MM.1S (cell line): Measurements from ENCODE around the gene FYN.

ENCODE experiments used
- DNase-seq: peaks from one replicate; pipeline ENCODE4 v3.0.0-alpha.2; 2015
- H2AFZ ChIP-seq: fragments of 300-600 bp; sonication (generic); 2 replicates; pipeline ENCODE4 v1.6.0; 2016; ENCODE audit warnings: antibody characterized with exemption, low read length
- H3F3A ChIP-seq: fragments of 300-600 bp; sonication (generic); 2 replicates; pipeline ENCODE4 v1.6.1; 2016; ENCODE audit warnings: mild to moderate bottlenecking, antibody characterized with exemption, low read length, moderate library complexity, mixed read lengths; ENCODE audit not compliant: insufficient read depth
- H3K27ac ChIP-seq: fragments of 300-600 bp; sonication (generic); 2 replicates; pipeline ENCODE4 v1.5.1; 2016; ENCODE audit warnings: mild to moderate bottlenecking, low read length
- H3K27me3 ChIP-seq: fragments of 300-600 bp; sonication (generic); replicated peaks from 2 replicates; pipeline ENCODE4 v1.6.0; 2016; ENCODE audit warnings: low read length; ENCODE audit not compliant: insufficient read depth
- H3K36me3 ChIP-seq: fragments of 300-600 bp; sonication (generic); replicated peaks from 2 replicates; pipeline ENCODE4 v1.6.1; 2016; ENCODE audit warnings: mild to moderate bottlenecking, low read length, mixed read lengths; ENCODE audit not compliant: insufficient read depth
- H3K4me1 ChIP-seq: fragments of 300-600 bp; sonication (generic); 2 replicates; pipeline ENCODE4 v1.6.1; 2016; ENCODE audit warnings: low read length, mixed read lengths
- H3K4me2 ChIP-seq: fragments of 300-600 bp; sonication (generic); 2 replicates; pipeline ENCODE4 v1.6.0; 2016; ENCODE audit warnings: low read depth, low read length
- H3K4me3 ChIP-seq: fragments of 300-600 bp; sonication (generic); 2 replicates; pipeline ENCODE4 v1.5.1; 2016; ENCODE audit warnings: low read length, mixed read lengths
- H3K79me2 ChIP-seq: fragments of 300-600 bp; sonication (generic); 2 replicates; pipeline ENCODE4 v1.6.1; 2016; ENCODE audit warnings: mixed run types, low read length, mixed read lengths
- H3K9ac ChIP-seq: fragments of 300-600 bp; sonication (generic); 2 replicates; pipeline ENCODE4 v1.6.1; 2016; ENCODE audit warnings: low read length, mixed read lengths
- H3K9me2 ChIP-seq: fragments of 300-600 bp; sonication (generic); replicated peaks from 2 replicates; pipeline ENCODE4 v1.6.1; 2016; ENCODE audit warnings: mild to moderate bottlenecking, low read length, mixed read lengths; ENCODE audit not compliant: insufficient read depth
- H3K9me3 ChIP-seq: fragments of 300-600 bp; sonication (generic); replicated peaks from 2 replicates; pipeline ENCODE4 v1.6.1; 2016; ENCODE audit warnings: mild to moderate bottlenecking, low read length, mixed read lengths; ENCODE audit not compliant: insufficient read depth
- H4K20me1 ChIP-seq: fragments of 300-600 bp; sonication (generic); 2 replicates; pipeline ENCODE4 v1.6.1; 2016; ENCODE audit warnings: mild to moderate bottlenecking, low read length, moderate library complexity, mixed read lengths; ENCODE audit not compliant: insufficient read depth
- EZH2 ChIP-seq: fragments of 300-600 bp; sonication (generic); optimal IDR thresholded peaks from 2 replicates; pipeline ENCODE3; 2017; ENCODE audit warnings: low read depth, mild to moderate bottlenecking, antibody characterized with exemption, low read length, mixed read lengths
- EZH2phosphoT487 ChIP-seq: fragments of 300-600 bp; sonication (generic); IDR thresholded peaks from 2 replicates; pipeline ENCODE4 v1.6.1; 2018; ENCODE audit warnings: antibody characterized with exemption, low read length
- TF ChIP-seq, protein P1 (sequence below): fragments of 300-600 bp; sonication (generic); IDR thresholded peaks from 2 replicates; pipeline ENCODE4 v1.5.1; 2016; ENCODE audit warnings: antibody characterized with exemption, low read length, mixed read lengths

Gene FYN

DNA sequence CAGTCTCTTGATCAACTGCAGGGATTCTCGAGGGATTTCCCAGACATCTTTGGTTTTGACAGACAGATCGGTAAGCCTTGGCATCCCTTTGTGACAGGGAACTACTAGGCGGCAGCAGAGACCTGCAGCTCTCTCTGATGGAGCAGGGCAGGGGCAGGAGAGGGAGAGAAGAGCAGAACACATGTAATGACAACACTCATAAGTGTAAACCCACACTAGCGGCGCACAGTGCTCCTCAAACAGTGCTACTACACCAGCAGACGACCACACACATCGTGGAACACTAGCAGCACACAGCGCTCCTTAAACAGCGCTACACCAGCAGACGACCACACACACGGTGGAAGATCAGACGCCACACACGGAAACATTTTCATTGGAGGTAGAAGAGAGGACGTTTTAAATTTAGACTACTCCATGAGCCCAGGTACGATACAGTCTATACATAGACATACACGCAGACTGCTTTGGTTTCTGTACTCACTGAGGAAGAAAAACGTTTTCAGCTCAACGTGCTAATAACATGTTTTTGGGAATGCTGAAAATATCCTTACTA lies 173.0 kb downstream of the FYN start:
- Histone ChIP-seq H3K79me2 (no peaks in the 10 kb centered on the region), H2AFZ (no peak overlapping the region), H3K36me3 (no peaks in the 10 kb centered on the region), H3K9ac (no peak overlapping the region), H3K4me3 (no peak overlapping the region), H4K20me1 (no peaks in the 10 kb centered on the region), H3K27ac (no peak overlapping the region), H3F3A (no peaks in the 10 kb centered on the region), H3K9me2 (no peaks in the 10 kb centered on the region), H3K9me3 (no peaks in the 10 kb centered on the region), H3K4me1 (no peaks in the 10 kb centered on the region), H3K4me2 (no peak overlapping the region), H3K27me3 (no peaks in the 10 kb centered on the region)
- TF ChIP-seq EZH2 (no peak), EZH2phosphoT487 (no peak)
- TF ChIP-seq, protein P1, sequence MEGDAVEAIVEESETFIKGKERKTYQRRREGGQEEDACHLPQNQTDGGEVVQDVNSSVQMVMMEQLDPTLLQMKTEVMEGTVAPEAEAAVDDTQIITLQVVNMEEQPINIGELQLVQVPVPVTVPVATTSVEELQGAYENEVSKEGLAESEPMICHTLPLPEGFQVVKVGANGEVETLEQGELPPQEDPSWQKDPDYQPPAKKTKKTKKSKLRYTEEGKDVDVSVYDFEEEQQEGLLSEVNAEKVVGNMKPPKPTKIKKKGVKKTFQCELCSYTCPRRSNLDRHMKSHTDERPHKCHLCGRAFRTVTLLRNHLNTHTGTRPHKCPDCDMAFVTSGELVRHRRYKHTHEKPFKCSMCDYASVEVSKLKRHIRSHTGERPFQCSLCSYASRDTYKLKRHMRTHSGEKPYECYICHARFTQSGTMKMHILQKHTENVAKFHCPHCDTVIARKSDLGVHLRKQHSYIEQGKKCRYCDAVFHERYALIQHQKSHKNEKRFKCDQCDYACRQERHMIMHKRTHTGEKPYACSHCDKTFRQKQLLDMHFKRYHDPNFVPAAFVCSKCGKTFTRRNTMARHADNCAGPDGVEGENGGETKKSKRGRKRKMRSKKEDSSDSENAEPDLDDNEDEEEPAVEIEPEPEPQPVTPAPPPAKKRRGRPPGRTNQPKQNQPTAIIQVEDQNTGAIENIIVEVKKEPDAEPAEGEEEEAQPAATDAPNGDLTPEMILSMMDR = no peak
- no peak for DNase-seq

DNA sequence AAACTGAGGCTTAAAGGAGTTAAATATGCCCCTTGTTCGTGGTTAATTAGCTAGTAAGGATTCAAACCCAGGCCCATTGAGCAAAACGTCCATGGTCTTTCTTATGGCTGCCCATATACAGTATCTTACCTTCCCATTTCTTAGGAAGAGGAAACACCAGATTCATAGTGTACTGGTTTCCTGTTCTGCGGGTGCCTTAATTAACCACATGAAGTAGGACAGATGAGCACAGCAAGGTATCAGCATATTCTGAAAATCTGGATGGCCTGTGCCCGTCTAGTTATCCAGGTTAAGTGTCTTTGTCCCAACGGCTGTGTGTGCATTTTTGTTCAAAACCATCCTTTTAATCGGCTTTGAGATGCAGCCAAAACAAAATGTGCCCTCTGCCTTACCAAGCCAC lies 174.1 kb downstream of the FYN start:
- Histone ChIP-seq H3K4me1 (no peaks in the 10 kb centered on the region), H2AFZ (no peak overlapping the region), H3K9ac (no peak overlapping the region), H3K9me2 (no peaks in the 10 kb centered on the region), H3K4me3 (no peak overlapping the region), H3K79me2 (no peaks in the 10 kb centered on the region), H3F3A (no peaks in the 10 kb centered on the region), H4K20me1 (no peaks in the 10 kb centered on the region), H3K4me2 (no peak overlapping the region), H3K9me3 (no peaks in the 10 kb centered on the region), H3K27ac (no peak overlapping the region), H3K27me3 (no peaks in the 10 kb centered on the region), H3K36me3 (no peaks in the 10 kb centered on the region)
- no peak for TF ChIP-seq EZH2
- DNase-seq = no peak

DNA sequence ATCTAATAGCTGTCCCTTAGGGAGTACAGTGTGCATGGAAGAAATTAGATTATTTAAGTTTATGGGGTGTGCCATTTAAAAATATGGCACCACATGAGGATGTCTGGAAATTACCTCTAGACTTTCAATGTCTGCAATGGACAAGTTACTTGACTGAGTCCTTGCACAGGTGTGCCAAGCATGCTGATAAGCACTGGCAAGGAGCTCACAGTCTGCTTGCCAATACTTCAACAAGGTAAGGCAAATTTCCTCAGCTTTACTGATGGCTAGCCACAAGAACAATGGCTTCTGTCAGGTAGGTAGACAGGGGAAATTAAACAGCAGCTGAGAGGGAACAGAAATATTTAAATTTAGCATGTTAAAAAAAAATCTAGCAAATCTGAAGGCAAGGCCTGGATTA lies 176.4 kb downstream of the FYN start:
- no peaks in the 10 kb centered on the region for H3K9me3 ChIP-seq
- H3K9ac ChIP-seq = no peak overlapping the region
- no peaks in the 10 kb centered on the region for H3F3A ChIP-seq
- H3K27me3 ChIP-seq = no peaks in the 10 kb centered on the region
- no peaks in the 10 kb centered on the region for H3K36me3 ChIP-seq
- no peaks in the 10 kb centered on the region for H3K9me2 ChIP-seq
- H3K4me1 ChIP-seq = no peaks in the 10 kb centered on the region
- H3K4me2 ChIP-seq = no peak overlapping the region
- TF ChIP-seq, protein P1 = no peak
- TF ChIP-seq EZH2 (no peak), EZH2phosphoT487 (no peak)
- H4K20me1 ChIP-seq = no peaks in the 10 kb centered on the region
- H2AFZ ChIP-seq = no peak overlapping the region
- DNase-seq = no peak
- no peaks in the 10 kb centered on the region for H3K79me2 ChIP-seq
- H3K4me3 ChIP-seq = no peak overlapping the region
- no peak overlapping the region for H3K27ac ChIP-seq

DNA sequence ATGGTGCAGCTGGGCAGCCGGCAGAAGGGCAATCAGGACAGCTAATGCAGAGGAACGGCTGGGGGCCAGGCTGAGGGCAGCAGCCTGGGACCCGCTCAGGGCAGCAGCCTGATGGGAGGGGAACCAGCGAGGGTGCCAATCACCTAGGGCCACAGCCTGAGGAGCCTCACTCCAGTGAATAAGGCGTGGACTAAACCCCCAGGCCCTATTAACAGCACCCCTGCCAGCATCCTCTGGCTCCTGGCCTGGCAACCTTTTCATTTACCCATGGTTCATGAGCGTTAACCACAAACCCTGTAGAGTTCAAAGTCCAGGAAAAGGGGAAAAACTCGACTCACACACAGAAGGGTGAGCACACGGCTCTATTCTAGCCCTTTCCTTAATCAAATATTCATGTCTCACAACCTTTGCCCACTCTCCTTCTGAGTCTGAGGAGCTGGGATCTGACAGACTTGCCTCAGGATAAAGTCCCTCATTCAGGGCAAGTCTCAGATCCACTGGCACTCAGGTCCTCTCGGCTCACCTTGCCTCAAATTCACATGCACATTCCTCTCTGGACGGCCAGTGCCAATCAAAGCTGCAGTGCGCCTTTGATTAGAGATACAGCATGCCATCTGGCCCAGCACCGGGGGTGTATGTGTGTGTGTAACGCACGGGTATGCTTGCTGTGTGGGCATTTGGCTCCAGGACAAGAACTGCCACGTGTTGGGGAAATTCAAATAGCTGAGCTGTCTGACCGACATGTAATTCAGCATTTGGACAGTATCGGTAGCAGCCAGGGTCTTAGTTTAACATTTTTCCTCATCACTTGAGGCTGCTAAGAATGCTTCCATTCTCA lies 180.7 kb downstream of the FYN start:
- Histone ChIP-seq H3K9me2 (no peaks in the 10 kb centered on the region), H3K36me3 (no peaks in the 10 kb centered on the region), H3K4me3 (no peak overlapping the region), H3K9ac (no peak overlapping the region), H3K4me1 (no peaks in the 10 kb centered on the region), H3K27ac (no peak overlapping the region), H3K4me2 (no peak overlapping the region), H3K9me3 (no peaks in the 10 kb centered on the region), H4K20me1 (no peaks in the 10 kb centered on the region), H2AFZ (no peak overlapping the region), H3K79me2 (no peaks in the 10 kb centered on the region), H3K27me3 (no peaks in the 10 kb centered on the region), H3F3A (no peaks in the 10 kb centered on the region)
- no peak for DNase-seq
- TF ChIP-seq EZH2 (no peak), EZH2phosphoT487 (no peak)
- TF ChIP-seq, protein P1 = no peak
